EL (cell line): Measurements from ENCODE around the gene HOXC10.
A peak's percentile ranks its signal among the peaks of the same experiment; 100 is the strongest.

Experiments
- DNase-seq: peaks from one replicate; pipeline ENCODE4 v3.0.0-alpha.2; 2016

The HOXC10 gene

GRCh38 chr12:53977596-53978445 lies 7.1 kb upstream of the HOXC10 start:
- DNase-seq = no peak

GRCh38 chr12:53978477-53979356 lies 6.2 kb upstream of the HOXC10 start:
- peak; percentile 79 for DNase-seq

- peak; percentile 48 for DNase-seq
Measured at GRCh38 chr12:53980104-53980801, 4.7 kb upstream of the HOXC10 start.

GRCh38 chr12:53980802-53981496 lies 4.0 kb upstream of the HOXC10 start:
- peak; percentile 23 for DNase-seq

DNA sequence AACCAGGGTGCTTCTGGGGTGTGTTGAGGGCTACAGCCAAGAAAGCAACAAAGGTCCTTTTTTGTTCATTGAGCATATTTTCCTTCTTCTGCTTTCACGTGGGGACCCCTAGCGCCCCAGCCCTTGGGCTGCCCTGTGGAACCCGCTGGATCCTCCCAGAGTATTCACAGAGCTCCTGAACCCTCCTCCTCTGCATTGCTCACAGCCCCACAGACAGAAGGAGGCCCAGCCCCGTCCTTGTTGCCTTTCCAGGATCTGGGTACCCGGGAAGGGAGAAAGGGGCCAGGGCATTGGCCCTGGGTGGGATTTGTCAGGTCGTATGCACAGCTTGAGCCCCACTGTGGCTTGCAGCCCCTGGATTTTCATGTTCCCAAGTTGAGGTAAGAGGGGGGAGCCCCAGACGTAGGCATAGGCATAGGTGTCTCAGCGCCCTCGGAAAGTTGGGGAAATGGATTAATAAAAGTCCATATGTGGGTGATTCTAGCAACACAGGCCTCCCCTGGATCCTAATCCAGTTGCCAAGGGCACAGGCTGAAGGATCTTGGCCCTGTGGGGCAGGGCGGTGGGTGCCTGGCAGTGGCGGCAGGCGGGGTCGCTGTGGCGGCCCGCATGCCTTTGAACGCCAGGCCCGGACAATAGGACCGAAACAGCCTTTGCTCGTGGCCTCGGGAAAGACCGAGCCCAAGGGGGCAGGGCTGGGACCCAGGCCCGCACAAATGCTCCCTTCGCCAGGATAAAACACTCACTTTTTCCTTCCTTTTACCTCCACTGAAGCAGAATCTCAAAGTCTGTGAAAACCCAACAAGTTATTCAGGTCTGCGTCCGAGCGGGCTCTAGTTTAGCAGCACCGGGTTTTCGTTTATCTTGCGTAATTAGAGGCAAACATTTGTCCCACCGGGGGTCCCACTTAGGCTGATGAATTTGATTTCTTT lies 3.0 kb upstream of the HOXC10 start:
- peak; percentile 68 for DNase-seq

GRCh38 chr12:53982648-53983567 lies 2.0 kb upstream of the HOXC10 start:
- no peak for DNase-seq

- DNase-seq = no peak
Measured at GRCh38 chr12:53983568-53983949, 1.4 kb upstream of the HOXC10 start.

DNA sequence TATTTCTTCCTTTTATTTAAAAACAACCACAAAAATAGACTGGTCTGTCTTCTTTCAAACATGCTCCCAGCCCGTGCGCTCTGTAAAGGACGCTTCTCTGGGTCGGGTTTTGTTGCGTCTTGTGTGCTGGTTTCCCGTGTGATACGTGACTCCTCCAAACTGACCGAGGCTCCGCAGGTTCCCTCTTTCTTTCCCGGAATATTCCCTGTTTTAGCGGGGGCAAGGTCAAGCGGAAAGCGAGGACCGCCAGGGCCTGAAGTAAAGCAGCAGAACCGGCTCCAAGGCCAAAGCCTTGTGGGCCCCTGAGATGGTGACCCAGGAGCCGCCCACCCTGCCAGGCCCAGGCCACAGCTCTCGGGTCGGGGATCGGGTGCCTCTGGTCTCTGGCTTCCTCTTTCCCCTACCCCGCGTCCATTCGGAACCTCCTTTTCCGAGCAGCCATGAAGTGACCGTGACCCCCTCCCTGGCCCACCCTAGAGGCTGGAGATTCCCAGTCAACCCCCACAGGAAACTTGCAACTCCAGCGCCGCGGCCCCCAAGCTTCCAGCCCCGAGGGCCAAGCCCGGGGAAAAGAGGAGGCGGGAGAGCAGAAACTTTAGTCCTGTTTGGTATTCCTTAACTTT lies 885 bp upstream of the HOXC10 start:
- DNase-seq = peak; percentile 44

- DNase-seq = no peak
Measured at GRCh38 chr12:53985692-53985993, 697 bp downstream of the HOXC10 start.

- peak; percentile 60 for DNase-seq
Measured at GRCh38 chr12:53985994-53986685, 1.2 kb downstream of the HOXC10 start.

DNA sequence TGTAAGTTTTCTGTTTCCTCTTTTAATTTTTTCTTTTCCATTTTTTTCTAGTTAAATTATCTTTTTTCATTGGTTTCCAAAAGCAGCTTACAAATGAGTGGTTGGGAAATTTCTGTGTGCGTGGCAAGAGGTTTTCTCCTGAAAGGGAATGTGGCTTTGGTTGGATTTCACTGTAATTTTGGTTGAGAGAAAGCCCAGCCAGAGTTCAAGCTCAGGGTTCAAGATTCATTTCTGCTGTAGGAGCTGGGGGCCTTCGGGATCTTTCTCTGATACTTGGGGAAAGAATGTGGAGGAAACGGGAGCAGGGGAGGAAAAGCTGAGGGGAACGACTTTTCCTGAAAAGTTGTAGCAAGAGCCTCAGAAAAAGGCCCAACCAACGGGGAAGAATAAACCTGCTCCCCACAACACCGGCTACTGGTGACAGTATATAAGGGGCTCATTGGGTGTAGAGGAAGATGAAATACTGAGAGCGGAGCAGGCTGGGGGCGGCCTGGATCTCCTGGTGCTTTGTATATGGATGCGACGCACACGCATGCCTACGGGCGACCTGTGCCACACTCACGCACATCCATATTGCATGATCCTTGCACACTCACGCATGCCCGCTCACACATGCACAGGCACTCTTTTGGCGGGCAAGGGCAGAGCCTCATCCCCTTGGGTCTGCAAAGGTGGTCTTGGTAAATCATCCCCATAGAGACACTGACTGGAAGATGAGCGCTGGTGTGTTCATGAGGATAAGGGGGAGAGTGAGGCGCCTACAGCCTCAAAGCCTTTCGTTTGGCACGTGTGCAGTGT lies 1.9 kb downstream of the HOXC10 start:
- no peak for DNase-seq

DNA sequence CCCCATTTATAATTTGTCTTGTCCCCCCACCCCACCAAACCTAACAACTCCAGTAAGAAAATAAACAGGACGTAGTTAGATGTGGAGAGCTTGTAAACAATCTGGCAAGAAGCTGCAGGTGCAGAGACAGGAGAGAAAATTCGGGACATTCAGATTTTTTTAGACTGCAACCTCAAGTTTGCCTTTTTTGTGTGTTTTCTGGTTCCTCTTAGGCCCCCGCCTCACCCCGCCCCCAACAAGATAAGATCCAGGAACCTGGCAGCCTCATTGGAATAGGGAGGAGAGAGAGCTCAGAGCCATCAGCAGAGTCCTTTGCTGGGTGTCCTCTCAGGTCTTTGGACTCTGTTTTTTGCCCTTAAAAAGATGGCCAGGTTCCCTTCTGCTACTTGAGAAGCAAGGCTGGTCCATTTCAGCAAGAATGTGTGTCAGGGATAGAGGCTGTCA lies 2.9 kb downstream of the HOXC10 start:
- DNase-seq = no peak

DNA sequence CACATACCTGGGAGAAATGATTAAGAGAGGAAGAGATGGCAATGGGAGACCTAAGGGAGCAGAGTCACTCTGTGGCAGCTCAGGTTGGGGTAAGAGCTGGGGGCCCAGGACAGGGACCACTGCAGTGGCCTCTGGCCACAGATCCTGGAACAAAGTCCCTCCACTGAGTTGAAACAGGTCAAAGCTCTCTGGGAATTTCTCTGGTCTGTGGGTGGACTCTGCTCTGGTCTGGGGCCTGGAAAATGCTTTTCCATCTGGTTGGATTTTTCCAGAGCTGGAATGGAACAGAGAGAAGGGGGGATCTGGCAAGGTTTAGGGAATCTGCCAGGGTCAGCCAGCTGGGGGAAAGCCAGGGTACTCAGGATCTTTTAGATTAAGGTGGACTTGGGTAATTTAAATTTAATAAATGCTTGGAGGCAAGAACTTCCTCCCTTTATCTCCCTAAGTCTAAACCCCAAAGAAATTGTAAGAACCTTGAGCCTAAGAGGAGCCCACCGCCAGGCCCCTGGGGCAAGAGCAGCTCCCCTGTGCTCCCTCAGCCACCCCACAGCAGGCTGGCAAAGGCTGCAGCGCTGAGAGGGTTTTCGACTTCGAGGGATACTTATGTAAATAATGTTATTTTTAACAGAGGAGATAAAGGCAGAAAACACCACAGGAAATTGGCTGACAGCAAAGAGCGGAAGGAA lies 3.7 kb downstream of the HOXC10 start:
- no peak for DNase-seq

DNA sequence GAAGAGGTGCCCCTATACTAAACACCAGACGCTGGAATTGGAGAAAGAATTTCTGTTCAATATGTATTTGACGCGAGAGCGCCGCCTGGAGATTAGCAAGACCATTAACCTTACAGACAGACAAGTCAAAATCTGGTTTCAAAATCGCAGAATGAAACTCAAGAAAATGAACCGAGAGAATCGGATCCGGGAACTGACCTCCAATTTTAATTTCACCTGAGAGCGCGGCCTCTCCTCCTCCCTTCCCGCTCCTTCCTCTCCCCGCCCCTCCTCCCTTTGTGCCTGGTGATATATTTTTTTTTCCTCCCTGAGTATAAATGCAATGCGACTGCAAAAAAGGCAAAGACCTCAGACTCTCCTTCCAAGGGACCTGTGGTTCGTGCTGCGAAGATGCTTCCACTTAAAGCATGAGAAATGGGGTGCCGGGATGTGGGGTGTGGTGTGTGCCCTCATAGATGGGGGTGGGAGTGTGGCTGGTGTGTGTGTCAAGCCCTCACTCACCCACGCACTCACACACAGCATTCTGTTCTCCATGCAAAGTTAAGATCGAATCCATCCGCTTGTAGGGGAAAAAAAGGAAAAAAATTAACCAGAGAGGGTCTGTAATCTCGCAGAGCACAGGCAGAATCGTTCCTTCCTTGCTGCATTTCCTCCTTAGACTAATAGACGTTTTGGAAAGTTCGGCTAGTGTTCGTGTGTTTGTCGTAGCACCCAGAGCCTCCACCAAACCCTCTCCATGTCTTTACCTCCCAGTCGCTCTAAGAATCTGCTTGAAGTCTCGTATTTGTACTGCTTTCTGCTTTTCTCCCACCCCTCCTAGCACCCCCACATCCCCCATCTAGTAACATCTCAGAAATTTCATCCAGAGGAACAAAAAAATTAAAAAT lies 4.5 kb downstream of the HOXC10 start:
- no peak for DNase-seq

- DNase-seq = no peak
Measured at GRCh38 chr12:53990311-53991076, 5.5 kb downstream of the HOXC10 start.

DNA sequence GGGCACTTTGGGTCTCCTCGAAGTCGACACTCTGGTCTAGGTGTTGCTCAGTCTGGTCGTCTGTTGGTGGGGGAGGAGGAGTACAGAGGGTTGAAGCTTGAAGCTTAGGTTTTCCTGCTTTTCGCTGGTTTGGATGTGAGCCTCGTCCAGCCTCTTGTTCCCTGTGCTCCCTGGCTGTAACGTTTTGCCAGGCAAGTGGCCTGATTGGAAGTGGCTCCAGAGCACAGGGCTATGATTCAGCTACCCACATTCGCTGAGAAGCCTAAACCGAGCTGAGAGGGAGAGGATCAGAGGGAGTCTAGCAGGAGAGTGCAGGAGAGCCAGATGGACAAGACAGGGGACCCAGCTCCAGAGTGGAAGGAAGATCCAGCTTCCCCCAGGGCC lies 6.1 kb downstream of the HOXC10 start:
- DNase-seq = no peak
